ENCODE data around the gene TAF10.

Gene TAF10

GRCh38 chr11:6576471-6577373, 35.3 kb downstream of the TAF10 start:
- DNase-seq: no peak

- no peak for DNase-seq
These were observed 37.0 kb downstream of the TAF10 start for GRCh38 chr11:6574816-6575715.

GRCh38 chr11:6572215-6572614, 39.8 kb downstream of the TAF10 start:
- no peak for DNase-seq

GRCh38 chr11:6571434-6572008, 40.5 kb downstream of the TAF10 start:
- DNase-seq: no peak

- DNase-seq: no peak
These were observed 41.2 kb downstream of the TAF10 start for GRCh38 chr11:6570691-6571427.

- DNase-seq: no peak
These were observed 42.3 kb downstream of the TAF10 start for GRCh38 chr11:6569706-6570105.

GRCh38 chr11:6568191-6568918, 43.7 kb downstream of the TAF10 start:
- DNase-seq: no peak

GRCh38 chr11:6567371-6567745, 44.7 kb downstream of the TAF10 start:
- no peak for DNase-seq

- no peak for DNase-seq
These were observed 45.2 kb downstream of the TAF10 start for GRCh38 chr11:6566704-6567370.

GRCh38 chr11:6565988-6566703, 45.9 kb downstream of the TAF10 start:
- DNase-seq: no peak

- DNase-seq: no peak
These were observed 46.7 kb downstream of the TAF10 start for GRCh38 chr11:6565325-6565724.

- no peak for DNase-seq
These were observed 48.3 kb downstream of the TAF10 start for GRCh38 chr11:6563667-6564066.

- no peak for DNase-seq
These were observed 48.8 kb downstream of the TAF10 start for GRCh38 chr11:6563121-6563619.

- no peak for DNase-seq
These were observed 50.7 kb downstream of the TAF10 start for GRCh38 chr11:6561288-6561687.
